Panc1 (cell line): Measurements from ENCODE around the gene KLHL8. TPM values are rescaled to one million over a fixed set of nuclear protein-coding genes. Genes with fewer than 3 reads are reported as not detected.

Experiments
- ATAC-seq: fragments of 200-7000 bp; cut with Tn5 transposase; 2 replicates; pipeline ENCODE4 v1.9.1; 2020; ENCODE audit warnings: mild to moderate bottlenecking, moderate library complexity
- BruUV-seq: library from RNA; stranded (reverse); fragments of 400-500 nt; replicated peaks from 2 replicates; lab custom pipeline; 2021; lab: Mats Ljungman, UMichigan
- CTCF ChIA-PET: fragments of 300-600 bp; sonication (Branson Sonifier 250); formaldehyde crosslinking; loops from one replicate; lab custom pipeline; 2022; ENCODE audit warnings: antibody characterized with exemption; lab: Charles Lee
- POLR2A ChIA-PET: fragments of 300-600 bp; sonication (Branson Sonifier 250); formaldehyde crosslinking; loops from one replicate; lab custom pipeline; 2022; ENCODE audit warnings: antibody characterized with exemption; lab: Charles Lee
- DNase-seq: peaks from one replicate; pipeline ENCODE4 v3.0.0-alpha.2; 2010; ENCODE audit warnings: low read depth, low spot score
- H3K27ac ChIP-seq: 2 replicates; pipeline ENCODE4 v1.5.1; 2011; ENCODE audit warnings: mild to moderate bottlenecking, low read length, inconsistent platforms
- H3K27me3 ChIP-seq: fragments of 200-500 bp; sonication (Bioruptor generic); 2 replicates; pipeline ENCODE4 v1.6.0; 2014; ENCODE audit warnings: low read length, inconsistent platforms; ENCODE audit not compliant: control insufficient read depth, insufficient read depth
- H3K36me3 ChIP-seq: fragments of 200-500 bp; sonication (Bioruptor generic); 2 replicates; pipeline ENCODE4 v1.5.1; 2014; ENCODE audit warnings: inconsistent platforms, mild to moderate bottlenecking, low read length, moderate library complexity; ENCODE audit not compliant: control insufficient read depth, insufficient read depth
- H3K4me1 ChIP-seq: 2 replicates; pipeline ENCODE4 v1.5.1; 2011; ENCODE audit warnings: inconsistent platforms, mild to moderate bottlenecking, low read length, moderate library complexity; ENCODE audit not compliant: control insufficient read depth, insufficient read depth
- H3K4me3 ChIP-seq, 2 experiments: 2 replicates each; pipeline ENCODE4 v1.5.1; 2011 to 2012; ENCODE audit warnings: low read depth in 2 of 2, low read length in 2 of 2, mild to moderate bottlenecking in 2 of 2, inconsistent platforms in 1 of 2, moderate library complexity in 1 of 2
- H3K9me3 ChIP-seq: fragments of 200-500 bp; sonication (Bioruptor generic); 2 replicates; pipeline ENCODE4 v1.5.1; 2014; ENCODE audit warnings: low read depth, mild to moderate bottlenecking, inconsistent platforms, low read length, moderate library complexity; ENCODE audit not compliant: control insufficient read depth, insufficient read depth
- CTCF ChIP-seq: fragments of 450-650 bp; IDR thresholded peaks from 2 replicates; pipeline ENCODE4 v1.5.1; 2017; ENCODE audit warnings: mild to moderate bottlenecking
- POLR2AphosphoS5 ChIP-seq: IDR thresholded peaks from 2 replicates; pipeline ENCODE4 v1.6.1; 2012; ENCODE audit warnings: mild to moderate bottlenecking, low read depth, low read length, moderate library complexity
- SIN3A ChIP-seq: IDR thresholded peaks from 2 replicates; pipeline ENCODE4 v1.6.1; 2012; ENCODE audit warnings: low read depth, mild to moderate bottlenecking, low read length, moderate library complexity, borderline replicate concordance; ENCODE audit not compliant: insufficient read depth
- TCF7L2 ChIP-seq: IDR thresholded peaks from 2 replicates; pipeline ENCODE4 v1.6.1; 2011; ENCODE audit warnings: mild to moderate bottlenecking, low read depth, low read length, inconsistent platforms
- in situ Hi-C: cut with HindIII; loops from 2 replicates; pipeline ENCODE4 v1.10.0; 2016; ENCODE audit warnings: low sequenced_read_pairs, low pct_unique_long_range_greater_than_20kb
- intact Hi-C: fragments of 100-400 bp; cut with micrococcal nuclease; formaldehyde crosslinking; loops from one replicate; pipeline ENCODE4 v1.10.0; 2022; ENCODE audit not compliant: unreplicated experiment
- total RNA-seq: library from RNA; stranded (reverse); gene quantifications from one replicate; pipeline ENCODE4 v1.2.1, GENCODE V29; 2021; ENCODE audit not compliant: unreplicated experiment
- TF ChIP-seq, protein P1 (sequence below), 2 experiments: IDR thresholded peaks; 2 replicates each; pipeline ENCODE4 v1.6.1; 2011 to 2012; ENCODE audit warnings: low read depth in 2 of 2, control low read depth in 1 of 2, low read length in 1 of 2, mild to moderate bottlenecking in 1 of 2, moderate library complexity in 1 of 2; ENCODE audit not compliant: insufficient read depth in 1 of 2

Gene KLHL8
- total RNA-seq, 1 experiment from 2014 or later, result 9.0 TPM

DNA sequence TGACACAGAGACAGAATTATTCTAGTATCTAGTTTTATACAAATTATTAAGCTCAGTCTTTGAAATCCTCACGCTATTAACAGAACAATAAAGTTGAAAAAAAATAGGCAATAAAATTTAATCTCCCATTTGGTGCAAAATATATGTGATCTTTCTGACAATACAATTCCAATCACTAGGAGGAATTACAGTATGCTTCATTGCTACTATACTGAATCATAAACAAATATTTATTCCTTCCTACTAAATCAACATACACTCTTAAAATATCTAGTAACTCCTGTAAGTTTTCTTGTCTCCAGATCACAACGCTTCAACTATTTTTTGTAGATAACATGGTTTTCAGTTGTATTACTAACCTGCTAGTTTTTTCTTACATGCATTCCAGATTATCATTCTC is 45.7 kb downstream of the KLHL8 start:
- intact Hi-C loops (no loop called here), in situ Hi-C loops (no loop called here)
- no TSS peak for BruUV-seq
- Histone ChIP-seq H3K4me1 (no peaks in the 10 kb centered on the region), H3K9me3 (no peaks in the 10 kb centered on the region), H3K27ac (no peak overlapping the region), H3K4me3 (no peak overlapping the region), H3K36me3 (no peaks in the 10 kb centered on the region), H3K27me3 (no peaks in the 10 kb centered on the region)
- CTCF ChIA-PET, result no interaction called here
- ATAC-seq (no peak), DNase-seq (no peak)
- TF ChIP-seq CTCF (no peak), SIN3A (no peak)
- POLR2A ChIA-PET, result no interaction called here

DNA sequence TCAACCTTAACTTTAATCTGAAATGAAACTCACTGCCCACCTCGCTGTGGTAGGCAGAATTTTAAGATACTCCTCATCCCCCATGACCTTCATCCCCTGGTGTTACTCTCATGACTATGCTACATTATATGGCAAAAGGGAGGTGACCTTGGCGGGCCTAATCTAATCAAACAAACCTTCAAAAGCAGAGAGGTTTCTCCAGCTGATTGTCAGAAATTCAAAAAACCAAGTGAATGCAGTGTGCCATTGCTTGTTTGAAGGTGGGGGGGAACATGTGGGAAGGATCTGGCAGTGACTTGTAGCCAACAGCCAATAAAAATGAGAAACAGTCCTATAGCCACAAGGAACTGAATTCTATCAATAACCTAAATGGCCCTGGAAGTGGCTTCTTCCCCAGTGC is 48.5 kb downstream of the KLHL8 start:
- BruUV-seq, result no TSS peak
- ChIA-PET CTCF (no interaction called here), POLR2A (no interaction called here)
- TF ChIP-seq SIN3A, result no peak
- TF ChIP-seq TCF7L2, result no peak
- TF ChIP-seq POLR2AphosphoS5, result no peak
- H3K4me3 ChIP-seq, result no peak overlapping the region
- ATAC-seq (no peak), DNase-seq (no peak)
- H3K27me3 ChIP-seq, result no peaks in the 10 kb centered on the region
- H3K36me3 ChIP-seq, result no peaks in the 10 kb centered on the region
- H3K9me3 ChIP-seq, result no peaks in the 10 kb centered on the region
- H3K27ac ChIP-seq, result no peak overlapping the region
- H3K4me1 ChIP-seq, result no peaks in the 10 kb centered on the region
- intact Hi-C loops, result no loop called here
- in situ Hi-C loops, result no loop called here

DNA sequence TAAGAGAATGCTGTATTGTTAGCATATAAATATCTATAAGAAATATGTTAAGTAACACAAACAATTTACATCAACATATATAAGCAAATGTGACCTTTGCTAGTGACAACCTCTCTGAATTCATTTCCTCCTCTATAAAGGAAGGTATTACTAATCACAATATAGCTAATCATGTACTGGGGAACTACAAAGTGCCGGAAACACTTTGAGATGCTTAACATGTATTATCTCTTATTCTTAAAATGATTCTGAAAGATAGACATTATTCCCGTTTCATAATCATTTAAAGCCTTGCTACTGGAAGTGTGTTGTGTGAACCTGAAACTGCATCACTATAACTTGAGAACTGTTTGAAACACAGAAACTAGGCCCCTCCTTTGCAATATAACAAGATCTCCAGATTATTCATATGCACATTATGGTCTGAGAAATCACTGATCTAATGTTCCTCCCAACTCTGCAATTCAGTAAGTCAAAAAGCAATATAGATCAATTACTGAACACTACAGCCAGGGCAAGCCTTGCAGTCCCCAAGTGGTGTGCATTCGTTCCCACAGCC is 54.0 kb downstream of the KLHL8 start:
- no peak for TF ChIP-seq CTCF
- no peak for TF ChIP-seq TCF7L2
- TF ChIP-seq SIN3A, result no peak
- TF ChIP-seq, protein P1, sequence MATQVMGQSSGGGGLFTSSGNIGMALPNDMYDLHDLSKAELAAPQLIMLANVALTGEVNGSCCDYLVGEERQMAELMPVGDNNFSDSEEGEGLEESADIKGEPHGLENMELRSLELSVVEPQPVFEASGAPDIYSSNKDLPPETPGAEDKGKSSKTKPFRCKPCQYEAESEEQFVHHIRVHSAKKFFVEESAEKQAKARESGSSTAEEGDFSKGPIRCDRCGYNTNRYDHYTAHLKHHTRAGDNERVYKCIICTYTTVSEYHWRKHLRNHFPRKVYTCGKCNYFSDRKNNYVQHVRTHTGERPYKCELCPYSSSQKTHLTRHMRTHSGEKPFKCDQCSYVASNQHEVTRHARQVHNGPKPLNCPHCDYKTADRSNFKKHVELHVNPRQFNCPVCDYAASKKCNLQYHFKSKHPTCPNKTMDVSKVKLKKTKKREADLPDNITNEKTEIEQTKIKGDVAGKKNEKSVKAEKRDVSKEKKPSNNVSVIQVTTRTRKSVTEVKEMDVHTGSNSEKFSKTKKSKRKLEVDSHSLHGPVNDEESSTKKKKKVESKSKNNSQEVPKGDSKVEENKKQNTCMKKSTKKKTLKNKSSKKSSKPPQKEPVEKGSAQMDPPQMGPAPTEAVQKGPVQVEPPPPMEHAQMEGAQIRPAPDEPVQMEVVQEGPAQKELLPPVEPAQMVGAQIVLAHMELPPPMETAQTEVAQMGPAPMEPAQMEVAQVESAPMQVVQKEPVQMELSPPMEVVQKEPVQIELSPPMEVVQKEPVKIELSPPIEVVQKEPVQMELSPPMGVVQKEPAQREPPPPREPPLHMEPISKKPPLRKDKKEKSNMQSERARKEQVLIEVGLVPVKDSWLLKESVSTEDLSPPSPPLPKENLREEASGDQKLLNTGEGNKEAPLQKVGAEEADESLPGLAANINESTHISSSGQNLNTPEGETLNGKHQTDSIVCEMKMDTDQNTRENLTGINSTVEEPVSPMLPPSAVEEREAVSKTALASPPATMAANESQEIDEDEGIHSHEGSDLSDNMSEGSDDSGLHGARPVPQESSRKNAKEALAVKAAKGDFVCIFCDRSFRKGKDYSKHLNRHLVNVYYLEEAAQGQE (IDR thresholded peaks at IDR 0.05; ENCODE audit: insufficient read depth in 1 of 2, low read depth in 2 of 2, low read length in 1 of 2), result no peak
- no peak for TF ChIP-seq POLR2AphosphoS5
- no peak for ATAC-seq
- POLR2A ChIA-PET, result no interaction called here
- Histone ChIP-seq H3K9me3 (no peaks in the 10 kb centered on the region), H3K27me3 (no peaks in the 10 kb centered on the region), H3K4me1 (no peaks in the 10 kb centered on the region), H3K4me3 (no peak overlapping the region), H3K36me3 (no peaks in the 10 kb centered on the region), H3K27ac (no peak overlapping the region)
- in situ Hi-C loops (no loop called here), intact Hi-C loops (no loop called here)
- no TSS peak for BruUV-seq
- CTCF ChIA-PET, result no interaction called here
- no peak for DNase-seq
